HepG2 (cell line): ENCODE data around the gene CAMK4. TPM values are rescaled to one million over a fixed set of nuclear protein-coding genes. Genes with fewer than 3 reads are reported as not detected.

Source experiments
- AFF4 ChIP-seq: sonication (generic); formaldehyde crosslinking; IDR thresholded peaks from 2 replicates; pipeline ENCODE4 v1.4.0; 2020; ENCODE audit warnings: missing genetic modification reagents
- CBX2 ChIP-seq, 2 experiments: fragments of 200-600 bp in 1 of 2; sonication (generic); formaldehyde crosslinking in 1 of 2; IDR thresholded peaks; 2 replicates each; pipeline versions ENCODE4 v1.7.0 to v1.8.1; 2018 to 2022; ENCODE audit warnings: low read depth in 2 of 2, low read length in 1 of 2, mild to moderate bottlenecking in 1 of 2, missing genetic modification reagents in 1 of 2
- GMEB2 ChIP-seq: IDR thresholded peaks from 2 replicates; pipeline ENCODE4 v1.6.1; 2016; ENCODE audit warnings: missing biosample characterization, missing genetic modification reagents, low read depth
- NR2F6 ChIP-seq, 2 experiments: IDR thresholded peaks; 2 replicates each; pipeline ENCODE4 v1.6.1; 2016; ENCODE audit warnings: antibody characterized with exemption in 1 of 2, mild to moderate bottlenecking in 1 of 2
- PATZ1 ChIP-seq: sonication (generic); formaldehyde crosslinking; IDR thresholded peaks from 2 replicates; pipeline ENCODE4 v1.4.0; 2020; ENCODE audit warnings: missing genetic modification reagents
- TBP ChIP-seq: sonication (generic); formaldehyde crosslinking; IDR thresholded peaks from 2 replicates; pipeline ENCODE4 v1.5.0; 2020; ENCODE audit warnings: missing genetic modification reagents
- ZBTB20 ChIP-seq: sonication (generic); formaldehyde crosslinking; IDR thresholded peaks from 2 replicates; pipeline ENCODE4 v1.8.1; 2023; ENCODE audit warnings: missing genetic modification reagents, low read depth, mild to moderate bottlenecking, borderline replicate concordance
- ZFY ChIP-seq: sonication (generic); formaldehyde crosslinking; IDR thresholded peaks from 2 replicates; pipeline ENCODE4 v1.4.0; 2020; ENCODE audit warnings: missing genetic modification reagents
- ZIK1 ChIP-seq: sonication (generic); formaldehyde crosslinking; IDR thresholded peaks from 2 replicates; pipeline ENCODE4 v1.5.0; 2020; ENCODE audit warnings: mild to moderate bottlenecking, low read depth, missing genetic modification reagents, borderline replicate concordance
- ZNF30 ChIP-seq: sonication (generic); formaldehyde crosslinking; IDR thresholded peaks from 2 replicates; pipeline ENCODE4 v1.5.0; 2020; ENCODE audit warnings: mild to moderate bottlenecking, missing genetic modification reagents
- ZNF33A ChIP-seq: sonication (generic); formaldehyde crosslinking; IDR thresholded peaks from 2 replicates; pipeline ENCODE4 v1.5.1; 2020; ENCODE audit warnings: missing genetic modification reagents, mild to moderate bottlenecking, moderate library complexity, borderline replicate concordance
- ZNF460 ChIP-seq: sonication (generic); formaldehyde crosslinking; IDR thresholded peaks from 2 replicates; pipeline ENCODE4 v1.5.1; 2020; ENCODE audit warnings: missing genetic modification reagents, mild to moderate bottlenecking, borderline replicate concordance
- ZNF468 ChIP-seq: sonication (generic); formaldehyde crosslinking; IDR thresholded peaks from 2 replicates; pipeline ENCODE4 v1.8.0; 2022; ENCODE audit warnings: mild to moderate bottlenecking, moderate library complexity, missing genetic modification reagents
- ZNF709 ChIP-seq: sonication (generic); formaldehyde crosslinking; IDR thresholded peaks from 2 replicates; pipeline ENCODE4 v1.5.0; 2020; ENCODE audit warnings: mild to moderate bottlenecking, missing genetic modification reagents
- ZNF83 ChIP-seq: sonication (generic); formaldehyde crosslinking; IDR thresholded peaks from 2 replicates; pipeline ENCODE4 v1.4.0; 2020; ENCODE audit warnings: missing genetic modification reagents, mild to moderate bottlenecking, borderline replicate concordance
- ZNF878 ChIP-seq: sonication (generic); formaldehyde crosslinking; IDR thresholded peaks from 2 replicates; pipeline ENCODE4 v1.8.1; 2023; ENCODE audit warnings: mild to moderate bottlenecking, missing genetic modification reagents, moderate library complexity
- polyA plus RNA-seq, 8 experiments: library from polyadenylated mRNA; depleted of rRNA in 3 of 8; stranded (reverse) in 7 of 8; unstranded in 1 of 8; fragments of >200 nt; fragmentation: Illumina TruSeq in 4 of 8; extraction: Trizol in 4 of 8; gene quantifications; 2 replicates each; pipeline versions ENCODE4 v1.2.1 to v1.2.3, GENCODE V29; 2011 to 2016; ENCODE audit warnings: low read depth in 4 of 8, missing spikeins in 1 of 8, mixed read lengths in 1 of 8; ENCODE audit not compliant: insufficient read depth in 1 of 8
- total RNA-seq, 5 experiments: library from RNA; depleted of rRNA; stranded (reverse); fragments of >200 nt; fragmentation: Illumina TruSeq; extraction: Trizol; gene quantifications; 2 replicates each; pipeline ENCODE4 v1.2.3, GENCODE V29; 2016; ENCODE audit warnings: low read depth in 1 of 5
- TF ChIP-seq, protein P1 (sequence below): sonication (generic); formaldehyde crosslinking; IDR thresholded peaks from 2 replicates; pipeline ENCODE4 v1.4.0; 2020; ENCODE audit warnings: missing genetic modification reagents
- TF ChIP-seq, protein P2 (sequence below): sonication (generic); formaldehyde crosslinking; IDR thresholded peaks from 2 replicates; pipeline ENCODE4 v1.4.0; 2020; ENCODE audit warnings: missing genetic modification reagents, mild to moderate bottlenecking, borderline replicate concordance

CAMK4 gene
- total and polyA plus RNA-seq, 2 of the 13 experiments (the other 11 are each of a cell fraction or from before 2014, with no cell fraction given) = not detected

DNA sequence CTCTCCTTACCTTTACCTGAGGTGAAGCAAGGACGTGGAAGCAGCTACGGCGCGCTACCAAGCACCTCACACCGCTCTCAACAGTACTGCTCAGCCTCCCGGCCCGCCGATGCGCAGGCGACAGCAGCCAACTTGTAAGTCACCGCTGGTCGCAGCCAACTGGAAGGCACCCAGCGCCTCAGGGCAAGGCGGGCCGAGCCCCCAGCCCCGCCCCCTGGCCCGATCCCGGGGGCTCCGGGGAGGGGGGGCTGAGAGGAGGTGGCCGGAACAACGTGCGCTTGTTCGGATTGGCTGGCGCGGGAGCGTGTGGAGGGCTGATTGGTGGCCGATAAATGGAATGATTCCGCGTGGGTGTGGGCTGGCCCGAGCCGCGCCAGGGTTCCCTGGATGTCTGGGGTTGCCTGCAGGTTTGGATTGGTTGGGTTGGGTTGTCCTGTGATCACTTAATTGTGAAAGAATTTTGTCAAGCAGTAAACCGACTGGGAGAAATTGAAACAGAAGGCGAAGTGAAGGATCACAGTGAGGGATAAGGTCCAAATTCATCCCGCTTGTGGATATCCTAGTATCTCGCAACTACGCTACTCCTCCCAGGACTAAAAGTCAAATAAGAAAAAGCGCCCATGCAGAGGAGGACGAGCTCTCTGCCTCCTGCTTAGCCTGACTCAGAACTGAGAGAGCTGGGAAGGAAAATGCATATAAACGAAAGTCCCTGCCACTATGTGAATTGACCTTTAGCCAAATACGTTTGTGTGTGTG, 288.4 kb downstream of the CAMK4 start, which contains the start of gene STARD4 (continued):
- no peak; the same call in none of the 2 replicates for TF ChIP-seq AFF4
- TF ChIP-seq, protein P1, sequence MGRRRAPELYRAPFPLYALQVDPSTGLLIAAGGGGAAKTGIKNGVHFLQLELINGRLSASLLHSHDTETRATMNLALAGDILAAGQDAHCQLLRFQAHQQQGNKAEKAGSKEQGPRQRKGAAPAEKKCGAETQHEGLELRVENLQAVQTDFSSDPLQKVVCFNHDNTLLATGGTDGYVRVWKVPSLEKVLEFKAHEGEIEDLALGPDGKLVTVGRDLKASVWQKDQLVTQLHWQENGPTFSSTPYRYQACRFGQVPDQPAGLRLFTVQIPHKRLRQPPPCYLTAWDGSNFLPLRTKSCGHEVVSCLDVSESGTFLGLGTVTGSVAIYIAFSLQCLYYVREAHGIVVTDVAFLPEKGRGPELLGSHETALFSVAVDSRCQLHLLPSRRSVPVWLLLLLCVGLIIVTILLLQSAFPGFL = 0 out of 2 replicates have a peak, but pooled peaks have one; percentile 18
- peak; percentile 80 for TF ChIP-seq ZNF878 (CRISPR knock-in tag)
- TF ChIP-seq ZNF83 (CRISPR knock-in tag) = no peak
- no peak for TF ChIP-seq ZBTB20
- TF ChIP-seq CBX2 (IDR thresholded peaks at IDR 0.05; ENCODE audit: low read depth, low read length) = no peak
- TF ChIP-seq CBX2 (CRISPR knock-in tag; IDR thresholded peaks at IDR 0.05; ENCODE audit: low read depth) = no peak
- 0 out of 2 replicates have a peak, but pooled peaks have one; percentile 69 for TF ChIP-seq TBP (CRISPR knock-in tag)
- TF ChIP-seq ZNF460 (CRISPR knock-in tag) = no peak
- no peak; the same call in 1 of the 2 replicates for TF ChIP-seq ZIK1 (CRISPR knock-in tag)
- TF ChIP-seq ZNF468 (CRISPR knock-in tag) = no peak
- TF ChIP-seq ZFY (CRISPR knock-in tag) = peak; percentile 79; the same call in 1 of the 2 replicates
- TF ChIP-seq GMEB2 (CRISPR knock-in tag) = 0 out of 2 replicates have a peak, but pooled peaks have one; percentile 14
- peak; percentile 55; the same call in 1 of the 2 replicates for TF ChIP-seq ZNF709 (CRISPR knock-in tag)
- TF ChIP-seq PATZ1 (CRISPR knock-in tag) = peak; percentile 98
- no peak for TF ChIP-seq ZNF30 (CRISPR knock-in tag)
- TF ChIP-seq ZNF33A (CRISPR knock-in tag) = no peak
- peak; percentile 45; the same call in 1 of the 2 replicates for TF ChIP-seq NR2F6 (IDR thresholded peaks at IDR 0.05)
- TF ChIP-seq NR2F6 (CRISPR knock-in tag; IDR thresholded peaks at IDR 0.05) = peak; percentile 39
- TF ChIP-seq, protein P2, sequence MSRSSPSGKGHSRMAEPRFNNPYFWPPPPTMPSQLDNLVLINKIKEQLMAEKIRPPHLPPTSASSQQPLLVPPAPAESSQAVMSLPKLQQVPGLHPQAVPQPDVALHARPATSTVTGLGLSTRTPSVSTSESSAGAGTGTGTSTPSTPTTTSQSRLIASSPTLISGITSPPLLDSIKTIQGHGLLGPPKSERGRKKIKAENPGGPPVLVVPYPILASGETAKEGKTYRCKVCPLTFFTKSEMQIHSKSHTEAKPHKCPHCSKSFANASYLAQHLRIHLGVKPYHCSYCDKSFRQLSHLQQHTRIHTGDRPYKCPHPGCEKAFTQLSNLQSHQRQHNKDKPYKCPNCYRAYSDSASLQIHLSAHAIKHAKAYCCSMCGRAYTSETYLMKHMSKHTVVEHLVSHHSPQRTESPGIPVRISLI (CRISPR knock-in tag) = no peak
